Measurements from ENCODE around the gene ZBTB25.

- no peak for TF ChIP-seq TCF4 (CRISPR knock-in tag; IDR thresholded peaks at IDR 0.05; ENCODE audit: borderline replicate concordance)
- no peak for TF ChIP-seq TSHZ2 (CRISPR knock-in tag; IDR thresholded peaks at IDR 0.05)
- no peak for TF ChIP-seq OSR1 (CRISPR knock-in tag; IDR thresholded peaks at IDR 0.05)
Observed at GRCh38 chr14:64450255-64450654, 53.4 kb downstream of the ZBTB25 start.
